GM21619 (cell line): ENCODE measurements around the gene CCDC51.
"Not testable (repeated sequence)": the region's sequence is repeated elsewhere in the genome, so short reads cannot be mapped to it uniquely, and the experiment has no call there.

Source experiments
- ATAC-seq: cut with Tn5 transposase; IDR thresholded peaks from one replicate; pipeline ENCODE4 v1.9.1; 2021; ENCODE audit not compliant: unreplicated experiment

Gene CCDC51

DNA sequence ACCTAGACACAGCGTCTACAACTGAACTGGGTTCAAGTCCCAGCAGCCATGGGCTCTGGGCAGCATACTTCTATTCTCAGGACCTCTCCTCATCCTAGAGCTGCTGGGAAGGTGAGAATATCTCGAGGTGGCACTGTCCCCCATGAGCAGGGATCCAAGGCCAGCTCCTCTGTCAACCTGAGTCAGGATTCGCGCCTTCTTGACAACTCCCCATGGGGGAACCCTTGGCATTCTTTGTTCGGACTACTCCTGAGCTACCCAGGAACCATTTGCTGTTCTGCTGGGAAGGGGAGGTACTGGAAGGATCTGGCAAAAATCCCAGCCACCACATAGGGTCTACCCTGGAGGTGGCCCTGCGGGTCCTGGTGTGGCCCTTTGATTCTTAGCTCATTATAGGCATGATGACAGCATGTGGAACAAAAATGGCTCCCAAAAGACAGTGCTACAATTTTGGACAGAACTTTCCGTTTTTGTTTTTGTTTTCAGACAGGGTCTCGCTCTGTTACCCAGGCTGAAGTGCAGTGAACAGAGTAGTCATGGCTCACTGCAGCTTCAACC is 32.3 kb downstream of the CCDC51 start:
- no peak for ATAC-seq

DNA sequence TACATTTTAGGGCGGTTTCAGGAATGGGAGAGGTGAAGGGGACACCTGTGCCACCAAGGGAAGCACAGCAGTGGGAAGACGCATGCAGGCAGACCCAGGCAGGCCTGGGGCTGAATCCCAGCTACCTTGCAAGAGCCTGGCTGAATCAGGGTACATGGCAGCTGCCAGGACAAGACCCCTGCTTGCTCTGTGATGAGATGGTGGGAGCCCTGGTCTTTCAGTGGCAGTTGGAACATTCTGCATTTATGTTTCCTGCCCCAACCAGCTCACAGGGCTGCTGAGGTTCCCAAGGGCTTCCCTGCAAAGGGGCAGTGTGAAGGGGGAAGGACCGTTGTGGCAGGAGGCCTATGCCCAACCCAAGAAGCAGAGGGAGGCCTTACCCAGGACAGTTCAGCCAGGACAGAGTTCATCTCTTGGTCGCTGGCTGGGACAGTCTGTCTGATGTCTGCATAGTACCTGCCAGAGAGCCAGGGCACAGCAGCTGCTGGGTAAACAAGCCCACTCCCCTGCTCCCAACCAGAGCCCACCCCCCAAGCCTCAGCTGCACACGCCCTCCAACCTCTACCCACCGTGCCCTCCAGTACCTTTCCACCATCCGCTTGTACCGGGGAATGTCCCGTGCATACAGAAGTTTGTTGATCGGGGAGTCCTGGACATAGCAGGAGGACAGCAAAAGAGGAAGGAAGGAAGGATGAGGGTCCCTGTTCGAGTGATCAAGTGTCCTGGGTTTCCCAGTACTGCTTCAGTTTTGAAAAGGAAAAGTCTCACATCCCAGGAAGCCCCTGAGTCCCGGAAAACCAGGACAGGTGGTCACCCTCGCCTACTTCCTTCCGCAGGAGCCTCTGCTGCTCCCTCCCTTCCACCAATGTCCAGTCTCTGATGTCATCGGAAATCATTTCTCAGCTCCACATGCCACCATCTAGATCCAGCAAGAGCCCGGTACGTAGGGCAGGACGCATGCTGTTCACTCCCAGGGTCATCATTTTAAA is 33.2 kb downstream of the CCDC51 start:
- ATAC-seq: no peak

DNA sequence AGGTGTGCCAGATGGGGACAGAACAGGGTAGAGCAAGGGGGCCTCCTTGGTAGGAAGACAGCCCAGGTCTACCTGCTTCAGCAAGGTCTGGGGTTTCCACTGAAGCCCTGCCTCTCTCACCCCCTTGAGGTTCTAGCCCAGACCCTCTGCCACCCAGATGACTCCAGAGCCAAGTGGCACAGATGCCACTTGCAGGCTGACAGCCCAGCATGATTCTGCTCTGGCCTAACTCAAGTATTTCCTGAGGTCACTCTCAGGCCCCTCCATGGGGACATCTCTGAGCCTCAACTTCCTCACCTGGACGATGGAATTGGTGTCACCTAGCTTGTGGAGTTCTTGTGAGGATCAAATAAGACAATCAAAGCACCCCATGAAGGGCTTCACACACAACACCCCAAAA is 33.9 kb downstream of the CCDC51 start:
- ATAC-seq: no peak

DNA sequence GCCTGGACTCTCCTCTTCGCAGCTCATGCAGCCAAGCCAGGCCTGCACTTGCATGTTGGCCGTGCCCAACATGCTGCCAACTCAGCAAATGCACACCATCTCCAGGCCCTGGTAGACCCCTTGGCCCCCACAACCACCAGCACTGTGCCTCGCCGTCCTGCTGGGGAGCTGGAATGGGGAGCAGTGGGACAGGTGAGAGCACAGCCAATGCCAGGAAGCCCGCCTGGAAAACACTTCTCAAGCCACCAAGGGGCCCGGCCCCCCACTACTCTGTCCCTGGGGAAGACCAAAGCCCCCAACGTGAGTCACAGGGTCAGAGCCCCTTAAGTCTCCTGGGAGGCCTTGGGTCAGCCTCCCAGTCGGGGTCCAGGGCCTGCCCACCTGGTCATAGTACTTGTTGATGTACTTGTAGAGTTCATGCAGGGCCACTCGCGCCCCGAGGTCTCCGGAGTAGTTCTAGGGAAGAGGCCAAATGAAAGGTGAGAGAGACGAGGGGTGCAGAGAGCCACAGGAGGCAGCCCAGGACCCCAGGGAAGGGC is 34.5 kb downstream of the CCDC51 start:
- no peak for ATAC-seq

DNA sequence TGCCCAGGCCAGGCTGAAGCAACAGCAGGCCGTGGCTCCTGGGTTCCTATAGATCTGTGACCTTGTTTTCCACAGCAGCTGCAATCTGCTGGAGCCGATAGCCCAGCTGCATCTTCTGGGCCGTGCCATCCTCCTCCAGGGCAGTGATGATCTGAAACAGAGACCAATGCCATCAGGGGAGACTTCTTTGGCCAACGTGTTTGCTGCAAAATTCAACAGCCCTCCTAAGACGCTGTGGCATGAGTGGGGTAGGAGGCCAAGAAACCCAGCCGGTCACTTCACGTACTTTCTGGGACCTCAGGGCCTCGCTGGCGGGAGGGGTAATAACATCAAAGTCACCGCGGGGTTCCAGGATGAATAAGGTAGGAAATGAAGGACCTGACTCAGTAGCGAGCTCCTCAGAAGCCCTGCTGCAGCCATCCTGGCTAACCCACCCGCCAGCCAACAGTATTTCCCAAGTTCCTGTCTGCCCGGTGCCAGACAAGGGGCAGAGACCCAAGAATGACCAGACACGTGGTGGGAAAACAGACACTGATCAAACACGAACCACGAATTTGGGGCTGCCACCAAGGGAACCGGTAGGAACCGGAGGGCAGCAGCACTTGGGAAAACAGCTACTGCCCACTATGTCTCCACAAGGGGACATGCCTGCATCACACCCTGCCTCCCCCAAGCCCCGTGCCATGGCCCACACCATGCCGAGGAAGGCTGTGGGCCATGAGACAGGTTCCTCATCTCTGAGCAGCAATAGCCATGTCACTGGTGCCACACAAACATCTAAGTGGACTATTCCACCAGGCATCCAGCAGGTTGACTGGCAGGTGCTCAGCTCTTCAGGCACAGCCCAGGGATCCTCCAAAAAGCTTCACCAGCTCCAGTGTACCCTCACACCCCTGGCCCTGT is 35.2 kb downstream of the CCDC51 start:
- no peak for ATAC-seq

DNA sequence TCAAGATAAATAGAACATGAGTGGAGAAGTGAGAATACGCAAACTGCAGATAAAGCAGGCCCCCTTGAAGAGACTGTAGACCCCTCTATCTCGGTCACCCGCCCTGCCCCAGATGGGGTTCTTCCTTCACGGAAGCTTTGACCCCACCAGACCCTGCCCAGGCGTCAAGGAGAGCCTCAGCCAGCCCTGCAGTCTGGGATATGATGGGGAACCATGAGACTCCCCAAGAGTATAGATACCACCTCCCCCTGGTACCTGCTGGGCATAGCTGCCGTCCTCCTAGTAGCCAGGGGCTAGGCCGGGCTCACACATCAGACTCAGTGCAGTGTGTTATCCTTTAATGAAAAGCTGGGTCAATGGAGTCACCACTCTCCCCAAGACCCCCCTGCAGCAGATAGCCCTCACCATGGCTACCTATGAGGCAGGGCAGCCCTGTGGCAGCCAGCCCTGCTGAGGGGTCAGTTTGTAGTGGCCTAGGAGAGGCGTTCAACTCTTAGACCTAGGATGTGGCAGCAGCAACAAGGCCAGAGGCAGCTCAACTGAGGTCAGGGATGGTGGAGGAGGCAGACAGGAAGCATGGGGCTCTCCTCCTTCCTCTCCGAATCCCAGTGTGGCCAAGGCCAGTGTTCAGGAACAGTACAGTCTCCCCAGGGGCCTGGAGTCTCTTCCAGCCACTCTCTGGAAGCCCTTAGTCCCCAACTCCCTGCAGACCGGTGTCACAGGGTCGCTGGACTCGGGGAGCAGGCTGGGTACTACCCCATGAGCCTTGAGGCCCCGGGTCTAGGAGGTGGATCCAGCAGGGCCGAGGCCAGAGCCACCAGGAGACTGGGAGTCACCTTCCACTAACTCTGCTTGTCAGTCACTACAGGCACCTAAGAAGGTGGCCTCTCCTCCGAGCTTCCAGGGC is 36.1 kb downstream of the CCDC51 start:
- no peak for ATAC-seq

DNA sequence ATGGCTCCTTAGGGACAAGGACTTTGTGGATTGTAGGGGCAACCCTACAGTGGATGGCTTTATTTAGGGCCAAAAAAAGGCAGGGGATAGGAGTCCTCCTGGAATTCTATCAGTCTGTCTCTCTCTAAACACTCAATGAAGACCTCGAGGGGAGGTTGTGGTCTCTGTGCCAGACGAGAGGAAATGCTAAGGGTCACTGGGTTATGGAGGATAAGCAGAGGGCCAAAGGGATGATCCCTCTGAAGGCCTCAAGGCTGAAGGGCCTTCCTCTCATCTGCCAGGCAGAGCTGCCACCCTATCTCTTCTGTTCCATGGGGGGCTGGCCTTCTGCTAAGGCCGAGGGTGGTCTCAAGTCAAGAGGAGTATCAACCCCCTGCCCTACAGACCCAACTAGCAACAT is 37.0 kb downstream of the CCDC51 start:
- ATAC-seq: no peak

DNA sequence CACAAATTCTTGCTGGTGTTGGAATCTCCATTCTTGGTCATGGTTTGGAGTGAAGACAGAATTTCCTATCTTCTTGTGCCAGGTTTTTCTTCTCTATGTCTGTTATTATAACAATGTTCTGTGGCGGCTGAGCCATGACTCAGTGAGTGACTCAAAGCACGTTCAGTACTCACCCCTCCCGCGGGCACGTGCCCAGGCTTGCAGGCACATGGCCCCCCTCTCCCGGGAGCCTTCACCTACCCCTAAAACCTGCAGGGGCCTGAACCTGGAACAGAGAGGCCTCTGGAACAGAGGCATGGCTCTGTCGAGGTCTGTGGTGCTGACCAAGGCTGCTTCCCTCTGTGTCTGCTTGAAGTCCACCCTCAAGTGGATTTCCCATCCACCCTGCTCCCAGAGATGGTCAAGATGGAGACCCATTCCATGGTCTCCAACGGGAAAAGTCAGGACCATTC is 37.6 kb downstream of the CCDC51 start:
- ATAC-seq: no peak

DNA sequence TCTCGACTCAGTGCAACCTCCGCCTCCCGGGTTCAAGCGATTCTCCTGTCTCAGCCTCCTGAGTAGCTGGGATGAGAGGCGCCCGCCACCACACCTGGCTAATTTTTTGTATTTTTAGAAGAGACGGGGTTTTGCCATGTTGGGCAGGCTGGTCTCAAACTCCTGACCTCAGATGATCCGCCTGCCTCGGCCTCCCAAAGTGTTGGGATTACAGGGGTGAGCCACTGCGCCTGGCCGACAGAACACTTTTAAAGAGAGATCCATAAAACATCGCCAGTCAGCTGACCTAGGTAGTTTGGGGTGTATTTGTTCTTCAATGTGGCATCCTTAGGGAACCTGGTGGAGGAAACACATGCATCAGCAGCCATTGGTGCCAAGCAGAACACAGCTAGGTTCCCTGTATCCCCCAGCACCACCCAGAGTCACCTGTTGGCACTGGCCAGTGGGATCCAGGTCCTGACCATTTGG is 38.5 kb downstream of the CCDC51 start:
- not testable (repeated sequence) for ATAC-seq

DNA sequence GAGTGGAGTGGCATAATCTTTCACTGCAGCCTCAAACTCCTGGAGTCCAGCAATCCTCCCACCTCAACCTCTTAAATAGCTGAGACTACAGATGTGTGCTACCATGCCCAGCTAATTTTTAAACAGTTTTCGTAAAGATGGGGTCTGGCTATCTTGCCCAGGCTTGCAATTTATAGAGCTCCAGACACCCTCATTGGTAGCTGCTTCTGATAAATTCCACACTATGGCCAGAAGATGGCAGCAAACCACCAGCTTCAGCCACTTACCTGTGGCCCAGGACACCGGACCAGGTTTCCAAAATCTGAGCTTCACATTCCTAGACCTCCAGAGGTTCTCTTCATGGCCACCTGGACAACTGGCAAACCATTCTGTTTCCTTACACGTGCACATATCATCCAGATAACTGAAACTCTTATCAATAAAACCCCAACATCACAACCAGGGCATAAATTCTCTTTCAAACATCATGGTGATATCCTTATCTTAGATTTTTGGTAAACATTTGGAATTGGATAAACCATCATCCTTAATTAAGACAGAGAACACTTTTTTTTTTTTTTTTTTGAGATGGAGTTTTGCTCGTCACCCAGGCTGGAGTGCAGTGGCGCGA is 39.0 kb downstream of the CCDC51 start:
- ATAC-seq: no peak

DNA sequence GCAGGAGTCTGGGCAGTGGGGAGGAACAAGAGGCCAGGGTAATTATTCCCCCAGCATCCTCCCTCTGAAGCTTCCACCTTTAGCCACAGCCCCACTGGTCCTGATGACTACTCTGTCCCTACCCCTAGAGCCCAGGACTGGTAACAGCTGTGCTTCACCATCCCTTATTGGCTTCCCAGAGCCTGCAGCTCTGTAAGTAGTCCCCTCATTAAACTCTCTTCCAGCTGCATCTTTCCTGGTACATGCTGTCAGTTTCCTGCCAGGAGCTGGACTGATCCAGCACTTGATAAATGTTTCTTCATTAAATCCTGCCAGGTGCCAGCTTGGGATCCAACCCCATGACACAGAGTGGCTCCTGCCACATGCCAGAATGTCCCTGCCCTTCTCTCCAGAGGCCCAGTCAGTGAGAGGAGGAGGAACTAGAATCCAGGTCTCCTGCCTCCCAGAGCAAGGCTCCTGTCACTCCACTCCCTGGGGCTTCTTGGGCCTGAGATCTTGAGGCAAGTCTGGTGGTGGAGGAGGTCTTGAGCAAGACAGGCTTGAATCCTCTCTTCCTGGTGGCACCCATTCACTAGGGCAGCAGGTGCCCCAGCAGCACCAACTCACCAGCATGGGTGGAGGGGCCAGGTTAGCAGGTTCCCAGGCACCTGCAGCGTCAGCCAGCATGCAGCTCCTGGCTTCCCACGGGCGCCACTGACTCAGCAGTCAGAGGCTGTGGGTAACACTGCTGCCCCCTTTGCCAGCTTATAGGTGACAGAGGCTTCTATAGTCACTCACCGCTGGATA is 40.3 kb downstream of the CCDC51 start:
- no peak for ATAC-seq

DNA sequence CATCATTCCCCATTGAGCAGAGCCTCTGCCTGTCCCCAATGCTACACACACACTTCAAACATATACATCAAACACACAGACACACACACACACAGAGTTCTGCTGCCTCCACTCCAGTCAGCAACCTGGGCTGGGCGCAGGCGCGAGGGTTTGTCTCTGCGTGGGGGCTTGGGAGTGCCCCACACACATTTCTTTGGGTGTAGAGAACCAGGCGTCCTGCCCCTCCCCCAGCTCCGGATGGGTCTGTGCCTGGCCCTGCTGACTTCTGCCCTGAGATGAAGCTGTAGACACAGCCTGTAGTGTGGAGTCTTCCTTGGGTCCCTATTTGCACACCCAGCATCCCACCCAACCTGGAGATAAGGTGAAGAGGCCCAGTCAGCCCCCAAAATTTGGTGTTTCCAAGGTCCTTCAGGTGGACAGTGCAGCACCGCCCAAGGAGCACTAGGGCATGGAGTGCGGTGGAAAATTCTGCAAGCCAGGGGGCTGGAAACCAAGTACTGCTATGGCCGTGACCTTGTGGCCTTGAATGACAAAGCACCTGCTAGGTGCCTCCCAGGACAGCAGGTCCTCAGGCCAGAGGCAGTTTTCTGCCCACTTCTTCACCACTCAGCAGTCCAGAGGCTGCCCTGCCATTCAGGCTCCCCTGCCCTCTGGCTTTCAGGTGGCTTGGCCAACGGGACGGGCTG is 41.1 kb downstream of the CCDC51 start:
- ATAC-seq: no peak

DNA sequence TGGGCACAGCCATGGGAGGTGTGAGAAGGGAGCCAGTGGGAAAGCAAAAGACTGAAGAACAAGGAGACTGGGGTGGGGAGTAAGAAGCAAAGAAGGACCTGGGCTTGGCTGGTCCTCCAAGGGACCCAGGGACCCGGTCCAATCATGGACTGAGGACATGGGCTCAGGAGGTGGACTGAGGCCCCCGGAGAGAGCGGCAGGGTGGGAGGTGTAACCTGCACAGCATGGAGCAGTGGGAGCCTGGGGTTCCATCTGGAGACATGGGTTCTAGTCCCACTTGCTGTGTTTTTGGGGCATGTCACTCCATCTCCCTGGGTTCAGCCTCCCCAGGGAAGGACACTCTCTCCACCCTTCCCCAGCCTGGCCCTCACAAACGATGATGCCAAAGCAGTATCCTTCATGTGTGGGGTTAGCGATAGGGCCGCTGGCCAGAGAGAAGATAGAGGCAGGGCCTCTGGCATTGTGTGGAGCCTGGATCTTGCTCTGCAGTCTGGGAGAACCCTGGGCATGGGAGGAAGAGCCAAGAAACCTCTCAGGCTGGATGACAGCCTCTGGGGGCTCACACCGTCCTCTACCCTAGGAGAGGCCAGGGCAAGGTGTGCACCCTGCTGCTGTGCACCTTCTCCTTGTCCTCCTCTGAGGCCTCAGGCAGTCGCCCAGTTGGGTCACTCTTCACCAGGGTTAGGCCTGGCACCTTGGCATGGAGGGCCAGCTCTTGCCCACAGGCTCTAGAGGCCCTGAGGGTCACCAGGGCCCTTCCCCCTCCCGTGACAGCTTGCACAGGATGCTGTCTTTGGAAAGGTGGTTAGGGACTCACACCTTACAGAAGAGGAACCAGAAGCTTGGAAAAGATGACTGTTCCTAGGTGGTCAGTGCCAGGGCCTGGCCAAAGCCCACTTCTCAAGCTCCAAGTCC is 41.9 kb downstream of the CCDC51 start:
- ATAC-seq: no peak

DNA sequence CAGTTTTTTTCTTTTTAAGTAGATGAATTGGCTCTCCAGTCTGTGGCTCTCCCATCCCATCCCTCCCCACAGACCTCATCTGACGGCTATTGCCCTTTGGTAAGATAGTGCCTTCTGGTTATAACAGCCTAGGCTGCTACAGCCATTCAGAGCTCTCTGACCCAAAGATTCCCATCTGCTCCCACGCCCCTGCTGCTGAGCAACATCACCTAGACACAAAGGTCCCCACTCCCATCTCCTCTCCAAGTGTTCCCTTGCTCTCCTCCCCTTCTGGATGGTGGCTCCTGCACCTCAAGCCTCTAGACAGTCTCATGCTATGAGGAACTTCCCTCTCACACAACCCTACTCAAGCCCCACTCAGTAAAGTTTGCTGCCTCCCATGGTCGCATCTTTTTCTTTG is 44.2 kb downstream of the CCDC51 start:
- no peak for ATAC-seq

DNA sequence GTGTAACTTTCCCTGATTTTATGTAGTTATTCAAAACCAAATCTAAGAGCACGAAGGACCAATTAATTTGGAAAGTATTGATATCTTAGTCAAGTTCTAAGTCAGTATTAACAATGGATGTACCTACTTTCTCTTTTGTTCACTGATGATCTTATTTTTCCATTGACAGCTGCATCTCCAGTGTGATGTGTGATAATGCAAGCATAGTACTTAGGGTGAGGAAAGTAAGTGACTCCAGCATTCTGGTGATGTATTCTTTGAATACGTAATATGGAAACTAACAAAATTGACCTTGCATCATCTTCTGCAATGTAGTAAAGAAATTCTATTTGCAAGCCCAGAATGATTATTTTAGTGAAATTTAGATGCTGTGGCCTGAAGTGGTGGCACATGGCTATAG is 45.5 kb downstream of the CCDC51 start:
- no peak for ATAC-seq

DNA sequence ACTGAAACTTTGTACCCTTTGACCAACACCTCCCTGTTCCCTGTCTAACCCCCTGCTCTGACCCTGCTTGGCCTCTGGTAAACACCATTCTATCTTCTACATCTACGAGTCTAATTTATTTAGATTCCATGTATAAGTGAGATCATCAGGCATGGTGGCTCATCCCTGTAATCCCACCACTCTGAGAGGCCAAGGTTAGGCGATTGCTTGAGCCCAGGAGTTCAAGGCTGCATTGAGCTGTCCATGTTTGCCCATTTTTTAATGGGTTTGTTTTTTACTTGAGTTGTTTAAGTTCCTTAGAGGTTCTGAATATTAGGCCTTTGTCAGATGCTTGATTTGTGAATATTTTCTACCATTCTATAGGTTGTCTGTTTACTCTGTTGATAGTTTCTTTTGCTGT is 51.0 kb downstream of the CCDC51 start:
- no peak for ATAC-seq

DNA sequence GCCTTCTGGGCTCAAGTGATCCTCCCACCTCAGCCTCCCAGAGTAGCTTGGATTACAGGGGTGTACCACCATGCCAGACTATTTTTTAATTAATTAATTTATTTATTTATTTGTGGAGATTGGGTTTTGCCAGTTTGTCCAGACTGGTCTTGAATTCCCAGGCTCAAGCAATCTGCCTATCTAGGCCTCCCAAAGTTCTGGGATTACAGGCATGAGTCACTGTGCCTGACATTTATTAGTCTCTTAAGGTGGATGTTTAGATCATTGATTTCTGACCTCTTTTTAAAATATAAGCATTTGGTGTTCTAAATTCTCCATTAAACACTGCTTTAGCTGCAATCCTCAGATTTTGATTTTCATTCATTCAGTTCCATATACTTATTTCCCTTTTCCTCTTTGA is 52.3 kb downstream of the CCDC51 start:
- no peak for ATAC-seq
